COLO668 (cell line): ENCODE data around the gene MAGI2.

Experiments
- DNase-seq: peaks from one replicate; lab custom pipeline; 2025; ENCODE audit not compliant: unreplicated experiment; lab: John Stamatoyannopoulos, UW

MAGI2 gene

DNA sequence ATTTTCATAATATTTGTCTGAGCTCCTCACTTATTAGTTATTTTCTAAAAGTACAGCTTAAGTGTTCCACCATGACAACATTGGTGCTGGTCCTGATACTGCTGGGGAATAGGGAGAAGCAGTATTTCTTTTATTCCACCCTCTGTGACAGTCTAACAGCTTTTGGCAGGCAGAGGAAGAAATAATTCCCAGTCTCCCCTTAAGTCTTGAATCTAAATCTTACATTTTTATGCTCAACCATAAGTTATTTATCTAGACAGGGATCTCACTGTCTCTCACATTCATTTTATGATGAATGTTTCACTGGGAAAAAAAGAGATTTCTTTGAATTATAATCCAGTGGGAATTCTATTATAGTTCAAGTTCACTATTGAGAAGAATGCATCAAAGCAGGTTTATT lies 71.5 kb downstream of the MAGI2 start:
- DNase-seq, result no peak

GRCh38 chr7:79377097-79377496 lies 76.4 kb downstream of the MAGI2 start:
- DNase-seq, result no peak

DNA sequence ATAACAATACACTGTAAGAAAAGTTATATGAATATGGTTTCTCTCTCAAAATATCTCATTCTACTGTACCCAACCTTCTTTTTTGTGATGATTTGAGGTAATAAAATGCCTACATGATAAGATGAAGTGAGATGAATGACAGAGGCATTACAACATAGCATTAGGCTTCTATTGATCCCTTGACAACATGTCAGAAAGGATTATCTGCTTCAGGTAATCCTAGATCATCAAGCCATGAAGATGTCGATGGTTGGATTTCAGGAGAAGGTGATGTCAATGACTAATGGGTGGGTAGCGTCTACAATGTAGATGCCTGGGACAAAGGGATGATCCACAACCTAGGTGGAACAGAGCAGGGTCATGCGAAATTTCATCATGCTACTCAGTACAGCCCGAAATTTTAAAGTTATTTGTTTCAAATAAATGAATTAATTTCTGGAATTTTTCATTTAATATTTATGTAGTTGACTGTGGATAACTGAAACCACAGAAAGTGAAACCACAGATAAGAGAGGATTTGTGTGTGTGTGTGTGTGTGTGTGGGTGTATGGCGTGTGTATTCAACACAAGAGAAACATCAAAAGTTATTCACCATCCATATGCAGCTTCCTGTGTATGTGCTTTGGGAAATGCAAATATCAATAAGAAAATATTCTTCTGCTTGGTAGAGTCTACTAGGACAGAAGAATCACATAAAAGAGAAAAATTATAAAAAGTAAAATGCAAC lies 77.0 kb downstream of the MAGI2 start:
- no peak for DNase-seq

- no peak for DNase-seq
Measured at GRCh38 chr7:79361214-79361613, 92.3 kb downstream of the MAGI2 start.

- DNase-seq, result no peak
Measured at GRCh38 chr7:79359827-79360226, 93.6 kb downstream of the MAGI2 start.

- DNase-seq, result no peak
Measured at GRCh38 chr7:79357101-79357500, 96.4 kb downstream of the MAGI2 start.

GRCh38 chr7:79353720-79354468 lies 99.6 kb downstream of the MAGI2 start:
- DNase-seq, result no peak

DNA sequence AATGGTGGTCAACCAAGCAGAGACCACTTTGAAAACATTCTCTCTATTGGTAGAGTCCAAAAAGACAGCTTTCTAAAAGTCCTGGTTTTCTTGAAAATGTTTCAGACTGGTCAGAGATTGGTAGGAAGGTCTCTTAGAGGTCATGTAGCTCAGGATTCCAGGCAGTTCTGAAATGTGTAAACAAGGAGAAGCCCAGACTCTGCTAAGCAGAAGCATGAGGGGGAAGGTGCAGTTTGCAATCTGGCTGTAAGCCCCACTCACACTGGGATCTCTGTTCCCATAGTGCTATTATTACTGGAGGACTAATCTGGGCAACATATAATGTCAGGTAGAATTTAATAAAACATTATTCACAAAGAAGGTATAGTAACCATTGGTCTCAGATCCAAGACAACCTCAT lies 101.1 kb downstream of the MAGI2 start:
- no peak for DNase-seq

DNA sequence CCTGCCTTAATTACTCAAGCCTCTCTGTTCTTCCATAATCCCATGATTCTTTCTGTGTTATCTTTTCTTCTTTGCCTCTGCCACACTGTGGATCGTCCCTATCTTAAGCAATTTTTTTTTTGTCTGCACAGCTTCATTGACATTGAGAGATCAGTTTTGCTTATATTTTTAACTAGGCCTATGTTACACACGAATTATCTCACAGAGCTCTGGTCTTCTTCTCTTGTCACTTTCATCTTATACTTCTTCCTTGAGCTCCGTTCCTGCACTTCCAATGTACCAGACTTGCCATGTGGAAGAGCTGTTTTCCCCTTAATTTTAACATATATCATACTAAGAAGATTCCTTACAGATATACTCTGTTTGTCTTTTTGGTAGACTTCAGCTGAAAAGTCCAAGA lies 106.1 kb downstream of the MAGI2 start:
- no peak for DNase-seq

GRCh38 chr7:79341902-79342301 lies 111.6 kb downstream of the MAGI2 start:
- DNase-seq, result no peak

- DNase-seq, result no peak
Measured at GRCh38 chr7:79340212-79340611, 113.3 kb downstream of the MAGI2 start.

DNA sequence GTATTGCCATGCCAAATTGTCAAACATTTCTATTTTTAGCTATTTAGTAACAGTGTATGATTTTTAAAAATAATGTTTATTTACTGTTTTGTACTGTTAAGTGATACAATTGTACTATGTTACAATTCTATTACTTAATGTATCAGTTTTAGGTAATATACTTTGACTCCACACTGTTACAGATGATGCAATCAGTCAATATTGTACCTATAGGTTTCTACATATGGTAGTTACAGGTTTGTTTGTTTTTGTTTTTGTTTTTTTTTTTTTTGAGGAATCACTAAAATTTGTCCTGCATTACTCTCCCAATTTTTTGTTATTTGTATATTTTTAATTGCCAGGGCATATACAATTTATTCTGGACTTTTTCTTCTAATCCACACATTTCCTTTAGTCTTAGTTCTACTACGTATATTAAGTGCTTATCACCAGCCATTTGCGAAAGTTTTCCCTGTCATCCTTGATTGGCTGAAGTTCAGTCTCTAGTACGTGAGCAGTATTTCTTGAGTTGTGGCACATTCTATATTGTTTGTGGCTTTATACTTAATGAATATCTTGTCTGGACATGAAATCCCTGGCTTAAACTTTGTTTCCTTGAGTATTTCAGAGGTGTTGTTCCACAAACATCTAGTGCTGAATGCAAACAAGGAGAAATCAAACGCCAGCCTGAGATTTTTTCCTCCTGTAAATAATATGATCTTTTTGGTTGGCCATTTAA lies 114.1 kb downstream of the MAGI2 start:
- DNase-seq, result no peak

GRCh38 chr7:79337717-79338116 lies 115.8 kb downstream of the MAGI2 start:
- DNase-seq, result no peak

DNA sequence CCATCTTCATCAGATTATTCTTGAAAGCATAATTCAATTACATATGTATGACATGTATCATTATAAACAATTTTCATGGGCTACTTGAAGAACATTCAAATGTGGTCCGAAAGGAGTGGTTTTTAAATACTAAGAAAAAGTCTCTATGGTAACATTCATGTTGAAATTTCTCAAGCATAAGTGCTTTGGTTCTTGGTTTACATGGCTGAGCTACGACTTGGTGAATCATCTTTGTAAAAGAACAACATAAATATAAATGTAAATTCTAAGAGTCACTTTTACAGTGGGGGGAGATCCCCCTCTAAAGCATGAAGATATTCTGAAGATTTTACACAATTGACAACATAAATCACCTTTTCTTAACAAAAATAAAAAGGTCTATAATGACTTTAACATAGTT lies 118.6 kb downstream of the MAGI2 start:
- DNase-seq, result no peak

GRCh38 chr7:79334334-79334733 lies 119.1 kb downstream of the MAGI2 start:
- no peak for DNase-seq

- DNase-seq, result no peak
Measured at GRCh38 chr7:79332091-79332490, 121.4 kb downstream of the MAGI2 start.

DNA sequence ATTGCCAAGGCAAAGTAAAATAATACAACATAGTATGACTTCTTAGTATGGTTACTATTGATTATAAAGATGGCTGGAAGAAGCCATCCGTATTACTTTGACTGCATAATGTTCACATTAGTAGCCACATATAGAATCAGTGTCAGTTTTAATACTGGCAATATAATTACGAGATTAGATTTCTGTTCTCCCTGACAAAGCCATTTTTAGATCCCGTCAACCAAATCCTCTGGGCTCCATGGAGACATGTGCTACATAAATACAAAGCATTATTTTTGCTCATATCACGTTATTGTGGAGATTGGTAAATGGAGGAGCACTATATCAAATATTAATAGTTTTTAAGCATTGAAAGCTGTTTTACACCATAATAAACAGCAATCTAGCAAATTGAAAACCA lies 124.0 kb downstream of the MAGI2 start:
- no peak for DNase-seq

GRCh38 chr7:79320741-79321473 lies 132.6 kb downstream of the MAGI2 start:
- no peak for DNase-seq

DNA sequence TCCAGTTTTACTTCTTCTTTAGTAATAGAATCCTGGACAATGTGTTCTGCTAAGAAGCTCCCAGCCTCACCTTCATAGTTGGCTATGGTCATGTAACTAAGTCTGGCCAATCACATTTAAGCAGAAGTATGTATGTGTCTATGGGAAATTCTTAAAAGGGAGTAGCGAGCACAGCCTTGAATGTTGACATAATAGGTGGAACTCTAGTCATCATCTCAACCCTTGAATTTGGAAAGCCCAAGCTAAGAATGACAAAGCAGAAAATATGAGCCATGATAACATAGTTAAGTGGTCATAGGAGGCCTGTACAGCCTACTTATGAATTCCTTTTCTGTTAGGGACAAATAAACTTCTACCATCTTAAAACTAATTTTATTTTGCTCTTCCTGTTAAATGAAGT lies 134.1 kb downstream of the MAGI2 start:
- no peak for DNase-seq

DNA sequence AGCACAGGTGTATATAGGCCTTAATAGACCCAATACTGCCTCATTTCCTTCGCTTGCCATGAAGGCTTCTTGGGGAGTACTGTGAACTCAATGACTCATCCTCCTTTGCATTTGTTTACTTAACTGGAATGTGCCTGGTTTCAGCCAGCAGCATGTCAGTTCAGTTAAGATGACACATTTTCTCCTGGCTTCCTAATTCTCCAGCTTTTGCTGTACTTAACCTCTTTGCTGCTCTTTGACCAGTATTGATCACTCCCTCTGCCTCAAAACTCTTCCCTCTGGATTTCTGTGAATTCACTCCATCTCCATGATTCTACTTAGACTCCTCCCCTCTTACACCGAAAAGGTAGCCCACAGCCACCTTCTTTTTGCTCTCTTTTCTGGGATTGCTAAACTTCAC lies 135.7 kb downstream of the MAGI2 start:
- DNase-seq, result peak; percentile 25

DNA sequence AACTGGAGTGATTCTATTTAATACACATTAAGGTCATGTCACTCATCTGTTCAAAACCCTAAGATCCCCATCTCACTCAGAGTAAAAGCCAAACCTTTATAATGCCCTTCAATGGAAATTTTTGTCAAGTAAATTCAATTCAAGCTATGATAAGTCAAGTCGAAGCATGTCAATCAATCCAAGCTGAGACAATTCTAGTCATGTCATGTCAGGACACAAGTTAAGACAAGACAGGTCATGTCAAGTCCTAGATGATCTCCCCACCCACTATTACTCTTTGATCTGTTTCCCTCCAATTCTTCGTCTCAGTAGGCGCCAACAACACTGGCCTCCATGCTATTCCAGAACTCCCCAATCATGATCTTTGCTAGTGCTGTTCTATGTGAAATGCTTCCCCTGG lies 141.4 kb downstream of the MAGI2 start:
- DNase-seq, result no peak
